WTC11 (cell line): Measurements from ENCODE around the gene FA2H.

Source experiments
- CTCF ChIP-seq: fragments of 200-600 bp; IDR thresholded peaks from 2 replicates; pipeline ENCODE4 v1.8.0; 2022; ENCODE audit warnings: antibody characterized with exemption
- FOXP4 ChIP-seq: sonication (generic); formaldehyde crosslinking; IDR thresholded peaks from 2 replicates; pipeline ENCODE4 v1.8.0; 2022; ENCODE audit warnings: mild to moderate bottlenecking, missing genetic modification reagents
- IRF1 ChIP-seq: sonication (generic); formaldehyde crosslinking; IDR thresholded peaks from 2 replicates; pipeline ENCODE4 v1.8.0; 2023; ENCODE audit warnings: missing genetic modification reagents
- KAT7 ChIP-seq: sonication (generic); formaldehyde crosslinking; IDR thresholded peaks from 2 replicates; pipeline ENCODE4 v1.8.1; 2023; ENCODE audit warnings: missing genetic modification reagents, mild to moderate bottlenecking, borderline replicate concordance
- MAX ChIP-seq: sonication (generic); formaldehyde crosslinking; IDR thresholded peaks from 2 replicates; pipeline ENCODE4 v1.8.0; 2022; ENCODE audit warnings: mild to moderate bottlenecking, missing genetic modification reagents
- MXD4 ChIP-seq: fragments of 250-450 bp; sonication (Bioruptor Pico); IDR thresholded peaks from 2 replicates; pipeline ENCODE4 v1.8.0; 2021; ENCODE audit warnings: mild to moderate bottlenecking, moderate library complexity, borderline replicate concordance
- PRRX2 ChIP-seq: fragments of 250-450 bp; sonication (Bioruptor Pico); IDR thresholded peaks from 2 replicates; pipeline ENCODE4 v1.8.0; 2021; ENCODE audit warnings: mild to moderate bottlenecking
- RELA ChIP-seq: sonication (generic); formaldehyde crosslinking; IDR thresholded peaks from 2 replicates; pipeline ENCODE4 v1.8.1; 2022; ENCODE audit warnings: missing genetic modification reagents, mild to moderate bottlenecking, borderline replicate concordance
- SMAD4 ChIP-seq: sonication (generic); formaldehyde crosslinking; IDR thresholded peaks from 2 replicates; pipeline ENCODE4 v1.8.0; 2022; ENCODE audit warnings: mild to moderate bottlenecking, missing genetic modification reagents
- USF2 ChIP-seq: sonication (generic); formaldehyde crosslinking; IDR thresholded peaks from 2 replicates; pipeline ENCODE4 v1.8.1; 2023; ENCODE audit warnings: mild to moderate bottlenecking, missing genetic modification reagents, moderate library complexity
- ZBTB21 ChIP-seq: sonication (generic); formaldehyde crosslinking; IDR thresholded peaks from 2 replicates; pipeline ENCODE4 v1.8.1; 2023; ENCODE audit warnings: mild to moderate bottlenecking, missing genetic modification reagents, borderline replicate concordance
- ZNF317 ChIP-seq: sonication (generic); formaldehyde crosslinking; IDR thresholded peaks from 2 replicates; pipeline ENCODE4 v1.8.1; 2023; ENCODE audit warnings: low read depth, mild to moderate bottlenecking, moderate library complexity, missing genetic modification reagents, borderline replicate concordance

GRCh38 chr16:74770831-74771526, 3.6 kb downstream of the FA2H start:
- TF ChIP-seq FOXP4 (CRISPR knock-in tag): no peak
- TF ChIP-seq RELA (CRISPR knock-in tag): no peak
- no peak for TF ChIP-seq MXD4 (CRISPR knock-in tag)
- TF ChIP-seq CTCF: no peak
- TF ChIP-seq PRRX2: no peak
- TF ChIP-seq KAT7 (CRISPR knock-in tag): no peak
- TF ChIP-seq MAX: no peak
- no peak for TF ChIP-seq ZNF317
- TF ChIP-seq IRF1 (CRISPR knock-in tag): no peak
- no peak for TF ChIP-seq SMAD4 (CRISPR knock-in tag)
- no peak for TF ChIP-seq ZBTB21 (CRISPR knock-in tag)
- no peak for TF ChIP-seq USF2 (CRISPR knock-in tag)
